Measurements from ENCODE around the gene NARF.

The NARF gene

GRCh38 chr17:82434216-82434565 lies 24.4 kb upstream of the NARF start:
- no peak for DNase-seq

GRCh38 chr17:82435103-82435502 lies 23.4 kb upstream of the NARF start:
- DNase-seq, result no peak

GRCh38 chr17:82435601-82436583 lies 22.6 kb upstream of the NARF start:
- DNase-seq, result no peak

GRCh38 chr17:82436601-82437324 lies 21.8 kb upstream of the NARF start:
- DNase-seq, result no peak

- no peak for DNase-seq
Measured at GRCh38 chr17:82437325-82437668, 21.2 kb upstream of the NARF start.

GRCh38 chr17:82438401-82439193 lies 19.9 kb upstream of the NARF start:
- no peak for DNase-seq

GRCh38 chr17:82439194-82439828 lies 19.2 kb upstream of the NARF start:
- no peak for DNase-seq

GRCh38 chr17:82439829-82440365 lies 18.6 kb upstream of the NARF start:
- no peak for DNase-seq

- DNase-seq, result no peak
Measured at GRCh38 chr17:82440469-82440981, 18.0 kb upstream of the NARF start.

GRCh38 chr17:82440991-82441627 lies 17.4 kb upstream of the NARF start:
- DNase-seq, result no peak

- no peak for DNase-seq
Measured at GRCh38 chr17:82441691-82442487, 16.7 kb upstream of the NARF start.

GRCh38 chr17:82442643-82443464 lies 15.7 kb upstream of the NARF start:
- no peak for DNase-seq

GRCh38 chr17:82443465-82444283 lies 14.9 kb upstream of the NARF start:
- DNase-seq, result no peak

- DNase-seq, result no peak
Measured at GRCh38 chr17:82444284-82444893, 14.2 kb upstream of the NARF start.

GRCh38 chr17:82444941-82445521 lies 13.5 kb upstream of the NARF start:
- DNase-seq, result no peak

- DNase-seq, result no peak
Measured at GRCh38 chr17:82445542-82445941, 13.0 kb upstream of the NARF start.

- no peak for DNase-seq
Measured at GRCh38 chr17:82446124-82446523, 12.4 kb upstream of the NARF start.

GRCh38 chr17:82446649-82447048 lies 11.9 kb upstream of the NARF start:
- DNase-seq, result no peak
